Medulla oblongata (tissue), 1 donor: ENCODE measurements around the gene SLC7A11.
"Not testable (repeated sequence)": the region's sequence is repeated elsewhere in the genome, so short reads cannot be mapped to it uniquely, and the experiment has no call there.

Source experiments
- DNase-seq: peaks from one replicate; pipeline ENCODE4 v3.0.0-alpha.2; 2015; ENCODE audit errors: extremely low spot score

The SLC7A11 gene

DNA sequence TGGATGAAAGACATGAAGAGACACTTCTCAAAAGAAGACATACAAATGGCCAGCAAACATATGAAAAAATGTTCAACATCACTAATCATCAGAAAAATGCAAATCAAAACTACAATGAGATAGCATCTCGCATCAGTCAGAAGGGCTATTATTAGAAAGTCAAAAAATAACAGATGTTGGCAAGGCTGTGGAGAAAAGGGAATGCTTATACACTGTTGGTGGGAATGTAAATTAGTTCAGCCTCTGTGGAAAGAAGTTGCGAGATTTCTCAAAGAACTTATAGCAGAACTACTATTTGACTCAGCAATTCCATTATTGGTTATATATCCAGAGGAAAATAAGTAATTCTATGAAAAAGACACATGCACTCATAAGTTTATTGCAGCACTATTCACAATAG, 31.6 kb downstream of the SLC7A11 start:
- DNase-seq, result not testable (repeated sequence)

GRCh38 chr4:138209094-138209493, 33.1 kb downstream of the SLC7A11 start:
- no peak for DNase-seq

DNA sequence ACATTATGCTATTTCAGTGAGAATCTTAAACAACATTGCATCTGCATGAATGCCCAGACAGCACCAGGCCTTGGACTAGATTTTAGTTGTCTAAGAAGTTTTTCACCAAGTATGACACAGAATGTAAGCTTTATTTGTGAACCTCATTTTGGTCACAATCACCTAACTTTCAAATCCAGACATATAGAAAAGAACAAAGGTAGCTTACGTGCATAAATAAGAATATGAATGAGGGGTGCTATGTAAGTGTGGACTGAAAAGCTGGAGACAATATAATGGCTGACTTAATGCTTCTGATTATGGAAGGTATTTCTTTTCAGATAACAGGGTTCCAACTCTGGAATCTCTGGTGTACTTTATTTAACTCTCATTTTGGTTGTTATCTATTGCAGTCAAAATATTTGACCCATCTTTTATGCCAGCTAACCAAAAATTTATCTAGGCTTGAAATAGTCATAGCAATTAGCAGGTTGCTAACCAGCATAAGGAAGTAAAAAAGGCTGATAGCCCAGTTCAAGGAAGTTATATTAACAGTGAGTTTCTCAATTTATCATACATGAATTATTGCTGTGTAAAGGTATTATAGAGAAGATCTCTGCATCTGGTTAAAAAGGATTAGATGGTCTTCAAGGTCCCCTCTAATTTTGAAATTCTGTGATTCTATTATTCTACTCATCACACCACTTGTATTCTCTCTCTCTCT, 36.5 kb downstream of the SLC7A11 start:
- DNase-seq, result no peak

- DNase-seq, result no peak
Measured at GRCh38 chr4:138204507-138204906, 37.6 kb downstream of the SLC7A11 start.

- no peak for DNase-seq
Measured at GRCh38 chr4:138202686-138203085, 39.5 kb downstream of the SLC7A11 start.

- no peak for DNase-seq
Measured at GRCh38 chr4:138200236-138200590, 41.9 kb downstream of the SLC7A11 start.

GRCh38 chr4:138199568-138200235, 42.4 kb downstream of the SLC7A11 start:
- DNase-seq, result peak; percentile 74

GRCh38 chr4:138196153-138196552, 46.0 kb downstream of the SLC7A11 start:
- no peak for DNase-seq

DNA sequence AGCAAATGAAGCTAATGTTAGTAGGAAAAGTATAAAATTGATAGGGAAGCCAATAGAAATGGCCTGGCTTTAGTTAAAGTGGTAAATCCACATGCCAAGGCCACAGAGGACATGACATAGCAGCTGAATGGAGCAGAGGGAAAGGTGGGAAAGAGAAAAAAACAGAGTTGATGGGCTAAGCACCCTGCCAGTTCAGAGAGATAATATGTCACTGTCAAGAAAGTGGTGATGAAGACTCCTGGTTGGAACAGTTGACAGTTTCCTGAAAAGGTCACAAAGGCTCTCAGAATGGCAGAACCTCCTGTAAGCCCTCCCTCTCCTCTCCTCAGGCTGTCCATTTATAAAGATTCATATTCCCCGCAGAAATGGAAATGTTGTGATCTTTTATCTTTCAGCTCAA, 48.2 kb downstream of the SLC7A11 start:
- no peak for DNase-seq

GRCh38 chr4:138192113-138192512, 50.0 kb downstream of the SLC7A11 start:
- no peak for DNase-seq

GRCh38 chr4:138190452-138190858, 51.7 kb downstream of the SLC7A11 start:
- peak; percentile 32 for DNase-seq

DNA sequence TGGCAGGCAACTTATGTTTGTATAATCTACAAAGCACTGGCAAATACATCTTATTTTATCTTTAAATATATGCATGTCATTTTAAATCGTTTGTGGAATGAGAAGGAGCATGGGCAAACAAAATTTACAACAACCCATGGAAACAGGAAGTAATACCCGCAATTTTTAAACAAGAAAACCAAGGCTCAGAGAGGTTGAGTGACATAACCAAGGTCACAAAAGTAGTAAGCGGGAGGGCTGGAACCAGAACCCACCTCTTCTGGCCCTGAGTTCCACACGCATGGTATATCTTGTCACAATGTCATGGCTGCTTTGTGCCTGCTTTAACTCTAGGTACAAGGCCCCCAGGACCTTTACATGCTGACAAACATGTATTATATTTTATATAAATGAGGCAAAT, 52.9 kb downstream of the SLC7A11 start:
- no peak for DNase-seq

GRCh38 chr4:138188406-138189084, 53.6 kb downstream of the SLC7A11 start:
- no peak for DNase-seq

DNA sequence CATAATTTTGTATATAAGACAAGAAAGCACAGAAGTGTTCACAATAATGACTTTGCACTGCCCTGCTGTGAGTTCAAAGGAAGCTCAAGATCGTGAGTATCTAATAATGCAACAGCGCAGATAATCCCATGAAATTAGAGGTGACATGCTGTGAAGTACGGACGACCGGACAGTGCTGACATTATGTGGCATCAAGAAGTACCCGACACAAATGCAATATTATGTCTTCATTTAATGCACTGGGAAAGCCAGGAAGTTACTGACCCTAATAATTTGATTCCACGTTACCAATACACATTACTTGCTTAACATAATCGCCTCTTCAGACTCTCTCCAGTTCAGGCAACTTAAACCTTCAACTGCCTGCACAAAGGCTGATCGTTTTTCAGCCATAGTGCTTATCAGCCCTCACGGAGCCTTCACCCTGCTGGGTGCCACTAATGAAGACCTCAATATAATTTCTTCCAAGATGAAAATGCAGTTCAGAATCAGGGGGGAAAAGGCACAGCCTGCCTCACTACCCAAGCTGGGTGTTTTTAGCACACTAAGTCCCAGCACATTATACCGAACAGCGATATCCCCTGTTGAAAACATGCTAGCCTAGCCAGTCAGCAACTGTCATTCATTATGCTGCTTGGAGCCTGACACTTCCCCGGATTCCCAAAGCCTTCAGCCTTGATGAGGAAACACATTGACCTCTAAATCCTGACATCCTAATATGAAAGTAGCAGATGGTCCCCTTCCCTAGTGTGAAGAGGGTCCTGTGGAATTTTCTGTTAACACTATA, 56.1 kb downstream of the SLC7A11 start:
- DNase-seq, result no peak

- peak; percentile 40 for DNase-seq
Measured at GRCh38 chr4:138184886-138185285, 57.3 kb downstream of the SLC7A11 start.

DNA sequence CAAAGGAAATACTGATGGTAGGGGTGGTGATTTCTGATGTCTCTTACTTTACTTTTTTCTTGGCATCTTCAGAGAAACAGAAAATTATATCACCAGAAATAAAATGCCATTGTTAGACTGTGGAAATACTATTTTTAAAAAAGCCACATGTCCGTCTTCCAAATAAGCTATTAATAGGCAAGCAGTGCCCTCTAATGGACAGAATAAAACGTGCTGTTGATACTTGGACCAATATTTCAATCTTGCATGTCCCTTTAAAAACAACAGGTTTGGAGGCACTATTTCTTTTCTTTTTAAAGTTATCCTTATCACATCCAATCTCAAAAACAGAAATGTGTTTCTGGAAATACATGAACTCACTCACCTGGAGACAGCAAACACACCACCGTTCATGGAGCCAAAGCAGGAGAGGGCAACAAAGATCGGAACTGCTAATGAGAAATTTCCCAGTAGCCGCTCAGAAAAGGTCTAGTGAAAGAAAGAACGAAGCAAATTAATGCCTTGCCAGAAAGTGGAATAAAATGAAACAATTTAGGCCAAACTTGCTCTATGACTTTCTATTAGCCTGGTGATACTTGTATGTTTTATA, 59.2 kb downstream of the SLC7A11 start:
- peak; percentile 82 for DNase-seq

- DNase-seq, result peak; percentile 24
Measured at GRCh38 chr4:138181287-138181686, 60.9 kb downstream of the SLC7A11 start.

DNA sequence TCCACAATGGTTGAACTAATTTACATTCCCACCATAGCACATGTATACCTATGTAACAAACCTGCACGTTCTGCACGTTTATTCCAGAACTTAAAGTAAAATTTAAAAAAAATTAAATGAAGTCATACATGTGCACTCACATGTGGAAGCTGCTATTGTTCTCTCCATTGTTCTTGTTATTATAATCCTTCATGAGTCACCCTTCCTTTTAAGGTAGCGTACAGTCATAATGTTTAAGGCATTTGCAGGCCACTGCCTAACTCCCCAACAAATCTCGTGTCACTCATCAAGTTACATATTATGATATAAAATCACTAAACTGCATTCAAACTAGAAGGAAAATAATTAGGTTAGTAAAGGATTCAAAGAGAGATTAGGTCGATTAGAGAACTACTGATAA, 63.6 kb downstream of the SLC7A11 start:
- DNase-seq, result no peak

DNA sequence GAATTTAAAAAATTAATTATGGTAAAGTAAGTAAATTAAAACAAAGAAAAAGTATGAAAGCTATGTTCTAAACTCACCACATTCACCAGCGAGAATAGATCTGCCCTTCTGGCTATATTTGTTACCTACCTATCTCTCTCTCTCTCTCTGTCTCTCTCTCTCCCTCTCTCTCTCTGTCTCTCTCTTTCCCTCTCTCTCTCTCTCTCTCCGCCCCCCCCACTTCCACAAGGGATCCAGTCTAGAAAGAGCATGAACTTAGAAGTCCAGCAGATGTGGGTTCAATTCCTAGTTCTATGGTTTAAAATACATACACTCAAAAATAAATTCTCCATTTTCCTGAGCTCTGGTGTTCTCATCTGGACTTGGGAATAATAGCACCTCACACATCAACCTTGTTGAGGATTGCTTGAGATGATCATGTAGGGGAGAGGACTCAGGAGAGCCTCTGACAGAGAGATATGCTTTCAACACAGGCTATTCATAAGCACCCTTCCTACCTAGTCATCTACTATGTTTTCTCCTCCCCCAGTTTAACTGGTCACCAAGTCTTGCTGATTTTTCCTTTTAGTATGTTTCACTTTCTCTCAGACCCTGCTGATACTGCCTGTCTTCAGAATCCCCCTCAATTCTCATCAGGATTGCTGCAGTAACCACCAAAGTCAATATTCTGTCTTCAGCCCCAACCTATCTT, 64.7 kb downstream of the SLC7A11 start:
- no peak for DNase-seq

DNA sequence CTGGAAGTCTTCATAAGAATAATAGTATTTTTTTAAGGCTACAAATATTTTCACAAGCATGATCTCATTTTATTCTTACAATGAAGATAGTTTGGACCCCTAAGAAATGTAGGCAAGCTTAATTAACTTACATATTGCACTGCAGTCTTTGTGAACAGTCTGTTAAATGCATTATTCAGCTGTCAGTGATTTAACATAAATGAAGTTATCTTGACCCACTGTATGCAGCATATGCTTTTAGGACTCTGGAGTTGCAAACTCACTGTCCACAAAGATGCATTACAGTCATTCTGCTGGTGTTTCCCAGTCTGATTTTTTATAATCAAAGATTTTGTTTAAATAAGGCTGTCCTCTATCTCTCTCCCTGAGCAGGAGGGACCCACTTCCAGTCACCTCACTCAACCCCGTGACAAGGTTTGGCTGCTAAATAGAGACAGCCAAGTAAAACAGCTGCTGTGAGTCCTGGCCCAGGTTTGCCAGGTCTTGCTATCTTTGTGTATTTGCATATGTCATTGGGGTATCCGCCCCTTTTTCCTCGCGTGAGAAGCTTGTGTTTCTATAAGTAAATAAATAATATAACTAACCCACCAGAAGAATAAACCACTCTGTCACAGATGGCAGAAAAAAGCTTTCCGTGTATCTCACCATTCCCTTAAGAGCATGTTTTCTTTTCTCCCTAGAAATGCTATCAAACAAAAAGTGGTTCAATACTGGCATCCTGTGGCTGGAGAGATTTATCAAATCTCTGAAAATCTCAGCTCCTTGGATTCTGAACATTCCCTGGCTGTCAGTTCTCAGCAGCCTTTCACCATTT, 67.0 kb downstream of the SLC7A11 start:
- DNase-seq, result no peak
